GM18951 (cell line): Measurements from ENCODE around the gene SGTA.

Experiments used
- POLR2A ChIP-seq: IDR thresholded peaks from 4 replicates; pipeline ENCODE4 v1.6.1; 2011; ENCODE audit warnings: mild to moderate bottlenecking; ENCODE audit not compliant: insufficient read length, insufficient read depth; ENCODE audit errors: extremely low read depth
- in situ Hi-C: fragments of 300-500 bp; cut with MboI; formaldehyde crosslinking; loops from one replicate; pipeline ENCODE4 v1.12.0; 2022; ENCODE audit warnings: low sequenced_read_pairs, mixed read lengths, inconsistent platforms; ENCODE audit not compliant: unreplicated experiment

The SGTA gene

DNA sequence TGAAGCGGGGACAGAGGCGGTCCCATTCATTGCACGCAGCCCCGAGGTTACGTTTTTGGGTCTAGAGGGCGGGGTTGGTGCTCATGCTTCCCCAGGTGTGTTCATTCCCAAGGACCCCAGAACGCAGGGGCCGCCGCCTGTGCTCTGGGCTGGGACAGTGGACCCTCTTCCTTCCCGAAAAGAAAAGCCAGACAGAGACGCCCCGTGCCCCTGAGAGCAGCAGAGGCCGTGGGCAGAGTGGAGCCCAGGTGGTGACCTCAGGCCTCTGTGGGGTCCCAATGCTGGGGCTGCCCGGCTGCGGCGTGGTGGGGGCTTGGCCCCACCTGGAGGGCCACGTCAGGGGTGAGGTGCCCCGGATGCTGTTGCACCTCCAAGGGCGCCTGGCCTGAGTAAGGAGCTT is 15.4 kb downstream of the SGTA start:
- in situ Hi-C loops, result no loop called here
- no peak for TF ChIP-seq POLR2A

DNA sequence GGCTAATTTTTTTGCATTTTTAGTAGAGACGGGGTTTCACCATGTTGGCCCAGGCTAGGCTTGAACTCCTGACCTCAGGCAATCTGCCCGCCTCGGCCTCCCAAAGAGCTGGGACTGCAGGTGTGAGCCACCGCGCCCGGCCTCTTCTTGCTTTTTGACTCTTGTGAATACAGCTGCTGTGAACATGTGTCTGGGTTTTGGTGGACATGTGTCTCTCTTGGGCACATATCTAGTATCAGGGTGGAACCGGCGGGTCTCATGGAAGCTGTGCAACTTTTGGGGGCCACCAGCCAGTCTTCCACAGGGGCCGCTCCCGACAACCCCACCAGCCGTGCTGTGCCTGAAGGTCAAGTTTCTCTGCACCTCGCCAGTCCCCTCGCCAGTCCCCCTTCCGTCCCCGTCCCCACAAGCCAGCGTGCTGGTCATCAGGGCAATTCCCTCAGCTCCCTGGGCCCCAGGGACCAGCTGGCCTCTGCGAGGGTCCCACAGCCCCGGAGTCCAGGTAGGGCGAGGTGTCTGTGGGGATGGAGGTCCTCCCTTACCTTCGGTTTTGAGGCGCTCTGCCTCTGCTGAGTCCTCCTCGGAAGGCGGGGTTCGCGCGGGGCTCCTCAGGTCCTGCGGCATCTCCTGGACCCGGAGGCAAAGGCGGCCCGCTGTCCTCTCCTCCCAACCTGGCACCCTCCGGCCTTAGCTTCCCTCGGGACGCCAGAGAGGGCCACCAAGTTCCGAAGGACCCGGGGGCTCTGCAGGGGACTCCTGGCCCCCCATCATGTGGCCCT is 16.3 kb downstream of the SGTA start:
- in situ Hi-C loops, result no loop called here
- no peak for TF ChIP-seq POLR2A

DNA sequence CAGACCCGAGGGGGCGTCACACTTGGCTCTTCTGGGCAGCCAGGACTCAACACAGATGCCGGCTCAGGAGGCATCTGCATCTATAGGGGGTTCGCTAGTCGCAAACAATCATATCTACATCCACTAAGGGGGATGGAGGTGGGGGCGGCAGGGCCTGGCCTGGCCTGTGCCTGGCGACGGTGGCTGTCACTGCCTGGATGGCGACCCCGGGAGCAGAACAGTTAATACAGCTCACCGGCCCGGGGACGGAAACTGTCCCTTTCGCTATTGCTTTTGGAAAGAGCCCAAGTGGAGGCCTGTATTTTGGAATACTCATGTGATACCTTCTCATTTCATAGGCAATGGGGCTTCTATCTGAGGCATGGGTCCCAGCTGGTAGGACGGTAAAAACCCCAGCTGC is 17.7 kb downstream of the SGTA start:
- in situ Hi-C loops, result no loop called here
- no peak for TF ChIP-seq POLR2A

DNA sequence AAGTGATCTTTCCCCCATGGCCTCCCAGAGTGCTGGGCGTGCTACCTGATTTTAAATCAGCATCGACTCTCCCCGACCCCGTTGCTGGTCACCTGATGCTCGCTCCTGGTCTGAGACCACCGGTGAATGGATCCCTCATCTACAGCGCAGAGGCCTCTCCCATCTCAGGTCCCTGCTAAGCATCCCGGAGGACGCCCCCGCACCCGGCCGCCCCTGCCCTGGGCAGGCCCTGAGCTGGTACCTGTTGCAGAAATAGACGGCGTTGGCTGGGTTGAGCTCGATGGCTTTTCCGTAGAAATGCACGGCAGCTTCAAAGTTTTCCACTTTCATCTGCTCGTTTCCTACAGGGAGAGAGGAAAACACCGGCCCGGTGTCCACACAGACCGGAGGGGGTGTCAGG is 18.1 kb downstream of the SGTA start:
- no peak for TF ChIP-seq POLR2A
- in situ Hi-C loops, result no loop called here

DNA sequence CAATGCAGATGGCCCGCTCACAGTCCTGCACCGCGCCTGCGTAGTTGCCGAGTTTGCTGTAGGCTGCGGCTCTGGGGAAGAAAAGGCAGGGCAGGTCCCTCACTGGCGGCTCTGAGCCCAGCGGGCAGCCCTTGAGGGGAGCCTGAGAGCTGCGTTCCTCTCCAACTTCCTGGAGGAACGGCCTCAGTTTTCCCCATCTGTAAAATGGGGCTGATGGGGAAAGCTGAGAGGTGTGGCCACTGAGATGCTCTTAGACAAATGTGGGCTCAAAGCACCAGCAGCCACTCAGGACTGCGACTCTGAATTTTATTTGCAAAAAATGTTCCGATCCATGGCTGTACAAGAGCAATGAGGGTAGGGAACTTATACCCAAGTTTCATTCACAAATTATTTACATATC is 19.4 kb downstream of the SGTA start:
- in situ Hi-C loops, result no loop called here
- TF ChIP-seq POLR2A, result no peak

DNA sequence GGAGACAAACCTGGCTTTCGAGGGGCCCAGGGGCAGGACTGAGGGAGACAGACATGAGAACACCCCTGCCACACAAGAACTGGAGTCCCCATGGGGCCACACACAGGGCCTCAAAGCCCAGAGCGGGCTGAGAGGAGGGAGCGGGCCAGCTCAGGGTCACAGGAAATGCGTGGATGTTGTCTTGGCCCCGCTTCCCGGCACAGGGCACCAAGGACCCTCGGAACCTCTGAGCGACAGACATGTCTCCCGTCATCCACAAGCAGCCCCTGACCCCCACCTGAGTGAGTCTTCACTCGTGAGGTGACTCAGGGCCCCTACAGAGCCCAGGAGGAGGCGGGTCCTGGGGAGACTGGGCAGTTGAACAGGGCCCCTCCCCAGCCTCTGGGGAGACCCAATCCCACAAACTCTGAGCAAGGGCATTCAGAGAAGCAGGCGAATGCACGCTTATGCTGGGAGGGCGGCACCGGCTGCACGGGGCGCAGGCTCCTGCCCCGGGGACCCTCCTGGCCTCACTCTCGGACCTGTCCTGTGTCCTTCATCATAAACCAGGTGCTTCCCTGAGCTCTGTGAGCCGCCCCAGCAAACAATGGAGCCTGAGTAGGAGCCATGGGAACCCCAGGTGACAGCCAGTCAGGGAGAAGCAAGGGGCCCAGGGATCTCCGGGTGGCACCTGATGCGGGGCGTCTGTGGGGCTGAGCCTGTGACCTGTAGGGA is 20.1 kb downstream of the SGTA start:
- in situ Hi-C loops, result no loop called here
- no peak for TF ChIP-seq POLR2A

DNA sequence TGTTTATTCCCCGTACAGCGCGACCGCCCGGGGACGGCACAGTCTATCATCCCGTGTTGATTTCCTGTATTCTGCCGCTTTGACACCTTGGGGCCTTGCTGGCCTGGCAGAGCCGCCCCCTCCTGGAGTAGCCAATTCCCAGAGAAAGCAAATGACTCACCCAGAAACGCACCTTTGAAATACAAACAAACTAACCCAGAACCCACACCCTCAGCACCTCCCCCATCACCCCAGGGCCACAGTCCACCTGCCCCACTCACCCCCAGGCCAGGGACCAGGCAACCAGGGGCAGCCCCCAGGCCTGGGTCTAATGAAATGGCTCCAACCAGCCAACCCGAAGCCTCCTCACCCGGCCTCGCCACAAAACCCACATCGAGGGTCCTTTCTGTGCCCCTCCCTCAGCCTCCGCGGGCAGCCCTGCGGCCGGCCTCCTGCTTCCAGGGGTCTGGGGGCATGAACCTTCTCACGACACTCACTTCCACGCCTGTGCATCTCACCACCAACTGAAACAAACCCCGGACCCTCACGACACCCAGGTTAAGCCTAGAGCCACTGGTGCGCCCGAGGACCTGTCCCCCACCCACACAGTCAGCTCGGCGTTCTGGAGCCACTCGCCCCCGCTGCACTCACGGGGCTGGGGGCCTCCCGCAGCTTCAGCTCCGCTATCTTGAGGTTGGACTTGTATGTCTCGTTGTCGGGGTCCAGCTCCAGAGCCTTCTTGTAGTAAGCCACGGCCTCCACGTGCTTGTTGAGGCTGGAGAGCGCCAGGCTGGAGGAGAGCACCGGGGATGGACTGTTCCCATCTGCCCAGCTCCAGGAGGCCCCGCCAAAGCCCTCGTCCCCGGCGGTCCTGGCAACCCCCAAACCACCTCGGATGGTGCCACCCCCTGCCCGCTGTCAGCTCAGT is 20.9 kb downstream of the SGTA start:
- in situ Hi-C loops, result no loop called here
- no peak for TF ChIP-seq POLR2A

DNA sequence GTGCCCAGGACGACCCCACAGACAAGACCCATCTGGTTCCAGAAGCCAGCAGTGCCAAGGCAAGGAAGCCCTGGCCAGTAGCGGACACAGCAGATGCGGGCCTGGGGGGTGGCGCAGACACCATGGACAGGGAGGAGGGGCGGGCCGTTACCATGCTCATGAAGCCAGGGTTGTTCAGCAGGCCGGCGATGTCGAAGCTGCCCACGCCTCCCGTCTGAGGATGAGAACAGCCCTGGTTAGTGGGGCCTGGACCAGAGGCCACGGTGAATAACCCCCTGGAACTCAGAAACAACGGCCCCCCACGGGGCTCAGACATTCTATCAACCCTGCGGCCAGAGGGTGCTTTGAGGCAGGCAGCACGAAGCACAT is 21.8 kb downstream of the SGTA start:
- in situ Hi-C loops, result no loop called here
- TF ChIP-seq POLR2A, result no peak

DNA sequence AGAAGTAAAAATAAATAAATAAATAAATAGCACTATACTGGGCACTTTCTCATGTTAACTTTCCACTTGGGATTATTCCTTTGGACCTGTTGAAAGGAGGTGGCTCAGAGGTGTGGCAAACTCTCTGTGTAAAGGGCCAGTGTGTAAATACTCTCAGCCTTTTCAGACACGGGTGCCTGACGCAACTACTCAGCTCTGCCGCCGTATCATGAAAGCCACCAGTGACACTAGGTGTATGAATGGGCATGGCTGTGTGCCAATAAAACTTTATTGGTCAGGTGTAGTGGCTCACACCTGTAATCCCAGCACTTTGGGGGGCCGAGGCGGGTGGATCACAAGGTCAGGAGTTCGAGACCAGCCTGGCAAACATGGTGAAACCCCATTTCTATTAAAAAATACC is 23.1 kb downstream of the SGTA start:
- no peak for TF ChIP-seq POLR2A
- in situ Hi-C loops, result no loop called here

DNA sequence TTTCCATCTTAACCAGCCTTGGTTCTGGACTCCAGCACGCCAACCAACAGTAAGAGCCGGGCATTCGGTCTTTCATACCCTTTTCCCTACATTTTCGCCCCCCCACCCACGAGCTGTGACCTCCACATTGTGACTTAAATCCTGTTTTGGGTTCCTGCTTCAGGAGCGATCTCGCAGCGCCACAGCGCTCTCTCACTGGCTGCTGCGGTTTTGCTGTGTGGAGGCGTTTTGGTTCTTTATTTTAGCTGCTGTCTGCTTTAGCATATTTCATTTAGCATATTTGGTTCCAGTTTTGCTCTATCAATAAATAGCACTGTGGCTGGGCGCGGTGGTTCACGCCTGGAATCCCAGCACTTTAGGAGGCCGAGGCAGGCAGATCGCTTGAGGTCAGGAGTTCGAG is 23.7 kb downstream of the SGTA start:
- no peak for TF ChIP-seq POLR2A
- in situ Hi-C loops, result no loop called here

DNA sequence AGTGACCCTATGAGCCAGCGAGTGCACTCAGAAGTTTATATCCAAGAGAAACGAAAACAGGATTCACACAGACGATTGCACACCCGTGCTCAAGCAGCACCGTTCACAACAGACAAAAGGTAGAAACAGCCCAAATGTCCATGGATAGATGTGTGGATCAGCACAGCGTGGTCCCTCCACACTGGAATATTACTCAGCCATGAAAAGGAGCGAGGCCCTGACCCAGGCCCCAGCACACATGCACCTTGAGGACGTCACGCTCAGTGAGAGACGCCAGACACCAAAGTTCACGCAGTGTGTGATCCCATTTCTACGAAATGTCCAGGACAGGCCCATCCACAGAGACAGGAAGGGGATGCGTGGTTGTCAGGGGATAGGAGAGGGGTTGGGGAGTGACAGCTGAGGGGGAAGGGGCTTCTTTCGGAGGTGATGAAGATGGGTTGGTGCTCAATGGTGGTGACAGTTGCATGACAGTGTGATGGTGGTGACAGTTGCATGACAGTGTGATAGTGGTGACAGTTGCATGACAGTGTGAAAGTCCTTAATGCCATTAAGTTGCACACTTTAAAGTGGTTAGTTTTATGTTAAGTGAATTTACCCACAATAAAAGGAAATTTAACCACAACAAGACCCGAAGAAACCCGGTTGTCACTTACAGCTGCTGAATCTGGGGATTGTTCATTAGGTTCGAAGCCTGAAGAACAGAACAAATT is 24.3 kb downstream of the SGTA start:
- TF ChIP-seq POLR2A, result no peak
- in situ Hi-C loops, result no loop called here

DNA sequence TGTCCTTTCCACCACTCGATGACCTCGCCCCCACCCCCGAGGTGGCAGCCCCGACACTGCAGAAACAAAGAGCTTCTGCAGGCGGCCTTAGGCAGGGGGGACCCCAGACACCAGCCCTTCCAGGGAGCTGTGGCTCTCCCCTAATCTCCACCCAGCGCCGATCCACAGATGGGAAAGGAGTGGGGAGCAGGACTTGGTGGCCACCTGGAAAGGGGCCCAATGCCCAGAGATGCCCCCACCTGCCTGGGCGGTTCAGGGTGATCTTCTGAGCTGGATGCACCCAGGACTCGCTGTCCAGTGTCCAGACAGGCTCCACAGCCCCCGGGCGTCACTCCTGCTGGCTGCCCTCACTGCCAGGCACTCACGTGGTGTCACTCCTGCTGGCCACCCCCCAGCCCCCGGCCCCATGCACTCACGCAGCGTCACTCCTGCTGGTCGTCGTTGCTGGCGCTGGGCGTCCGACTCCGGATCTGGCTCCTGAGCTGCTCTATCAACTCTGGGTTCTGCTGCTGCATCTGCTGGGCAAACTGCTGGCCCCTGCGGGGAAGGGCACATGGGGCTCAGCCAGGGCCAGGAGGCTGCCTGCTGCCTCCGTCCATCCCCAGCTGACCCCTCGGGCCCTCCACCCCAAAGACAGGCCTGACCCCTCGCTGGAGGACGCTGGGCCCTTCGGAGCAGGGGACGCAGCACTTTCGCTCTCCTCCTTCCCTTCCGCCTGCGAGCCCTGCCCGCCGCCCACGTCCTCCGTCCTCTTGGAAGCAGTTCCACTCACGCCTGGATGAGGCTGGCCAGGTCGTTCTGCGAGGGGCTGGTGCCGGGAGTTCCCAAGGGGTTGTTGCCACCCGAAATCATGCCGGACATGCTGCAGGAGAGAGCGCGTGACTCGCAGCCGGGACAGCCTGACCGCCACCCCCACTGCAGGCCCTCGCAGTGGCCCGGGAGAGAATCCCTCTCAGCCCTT is 25.9 kb downstream of the SGTA start:
- no peak for TF ChIP-seq POLR2A
- in situ Hi-C loops, result no loop called here

DNA sequence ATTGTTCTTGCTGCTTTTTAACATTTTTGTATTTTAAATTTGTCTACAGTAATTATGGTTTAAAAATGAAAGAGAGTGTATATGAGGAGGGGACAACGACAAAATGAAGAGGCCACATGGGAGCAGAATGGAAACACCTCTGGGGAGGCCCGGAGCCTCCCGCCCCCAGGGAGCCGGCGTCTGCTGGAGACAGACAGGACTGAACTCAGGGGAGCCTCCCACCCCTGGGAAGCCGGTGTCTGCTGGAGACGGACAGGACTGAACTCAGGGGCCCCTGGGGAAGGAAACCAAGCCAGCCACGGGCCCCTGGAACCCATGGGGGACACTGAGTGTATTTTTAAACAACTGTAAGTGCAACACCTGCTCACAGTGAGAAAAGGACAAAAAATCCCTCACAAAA is 26.6 kb downstream of the SGTA start:
- no peak for TF ChIP-seq POLR2A
- in situ Hi-C loops, result no loop called here
